Measurements from ENCODE around the gene PSD2. TPM values are rescaled to one million over a fixed set of nuclear protein-coding genes. Genes with fewer than 3 reads are reported as not detected.
A peak's percentile ranks its signal among the peaks of the same experiment; 100 is the strongest.

The PSD2 gene
- polyA plus RNA-seq, 3 donors, result not detected

- TF ChIP-seq CTCF (IDR thresholded peaks at IDR 0.05), result no peak
- Histone ChIP-seq H4K20me1 (ENCODE audit: insufficient read depth, low read length) (no peaks in the 10 kb centered on the region), H3K4me3 (replicated peaks in 1 of 3; ENCODE audit: low read depth in 2 of 3, low read length in 3 of 3) (no peak overlapping the region), H3K27ac (ENCODE audit: low read depth in 1 of 2, low read length in 2 of 2) (no peak overlapping the region), H3K4me2 (replicated peaks; ENCODE audit: extremely low read depth, low read length, poor library complexity, severe bottlenecking) (no peak overlapping the region), H3K4me1 (ENCODE audit: control insufficient read depth in 1 of 2, insufficient read depth in 2 of 2, low read length in 2 of 2) (peaks cover 13 to 17% of the 10 kb centered on the region in 2 donors), H3K9ac (ENCODE audit: insufficient read depth, low read length, poor library complexity, severe bottlenecking) (no peak overlapping the region), H3K36me3 (replicated peaks in 1 of 2; ENCODE audit: control insufficient read depth in 1 of 2, insufficient read depth in 2 of 2, low read length in 2 of 2) (no peaks in the 10 kb centered on the region), H3K27me3 (ENCODE audit: control insufficient read depth in 2 of 2, insufficient read depth in 2 of 2, low read length in 2 of 2) (no peaks in the 10 kb centered on the region), H3K9me3 (replicated peaks in 1 of 2; ENCODE audit: control insufficient read depth in 1 of 2, insufficient read depth in 1 of 2, low read length in 2 of 2) (no peaks in the 10 kb centered on the region), H2AFZ (ENCODE audit: insufficient read depth, low read depth, low read length, poor library complexity, severe bottlenecking) (no peak overlapping the region), H3K79me2 (ENCODE audit: insufficient read depth, low read length) (no peaks in the 10 kb centered on the region)
- WGBS (ENCODE audit: insufficient coverage), result no CpG with 5 or more reads among the region's 1 CpG
- Mint-ChIP-seq H3K4me1 (peaks cover 20% of the 10 kb centered on the region), H3K9me3 (peaks cover 0 to 3% (median 1%) of the 10 kb centered on the region in 7 donors), H3K27ac (peak overlapping the region in 2 of 7 donors; percentile 22 to 82), H3K4me3 (no peak overlapping the region), H3K27me3 (ENCODE audit: low read depth in 3 of 3) (peaks cover 17 to 26% (median 23%) of the 10 kb centered on the region in 3 donors), H3K36me3 (no peaks in the 10 kb centered on the region)
- no peak for DNase-seq
- intact Hi-C loops (cut with micrococcal nuclease), result no loop called here
Measured at GRCh38 chr5:139776861-139777260, 18.7 kb upstream of the PSD2 start.

GRCh38 chr5:139783436-139783965 lies 12.1 kb upstream of the PSD2 start:
- H3K9me3 Mint-ChIP-seq, result peaks cover 0 to 2% (median 0%) of the 10 kb centered on the region in 7 donors
- H3K79me2 ChIP-seq (ENCODE audit: insufficient read depth, low read length), result no peaks in the 10 kb centered on the region
- no peak overlapping the region for H3K4me2 ChIP-seq (replicated peaks; ENCODE audit: extremely low read depth, low read length, poor library complexity, severe bottlenecking)
- no peaks in the 10 kb centered on the region for H3K36me3 Mint-ChIP-seq
- no peak overlapping the region for H3K4me3 ChIP-seq (replicated peaks in 1 of 3; ENCODE audit: low read depth in 2 of 3, low read length in 3 of 3)
- H3K4me1 ChIP-seq (ENCODE audit: control insufficient read depth in 1 of 2, insufficient read depth in 2 of 2, low read length in 2 of 2), result peaks cover 0 to 12% of the 10 kb centered on the region in 2 donors
- peak overlapping the region in 1 of 2 donors; percentile 17 for H3K4me3 Mint-ChIP-seq
- peaks cover 7% of the 10 kb centered on the region for H3K4me1 Mint-ChIP-seq
- H3K27me3 ChIP-seq (ENCODE audit: control insufficient read depth in 2 of 2, insufficient read depth in 2 of 2, low read length in 2 of 2), result peaks cover 0 to 4% of the 10 kb centered on the region in 2 donors
- peak overlapping the region in 1 of 7 donors; percentile 8 for H3K27ac Mint-ChIP-seq
- no peak overlapping the region for H3K9ac ChIP-seq (ENCODE audit: insufficient read depth, low read length, poor library complexity, severe bottlenecking)
- WGBS (ENCODE audit: insufficient coverage), result 80% methylated on average over 5 of the region's 7 CpGs
- TF ChIP-seq CTCF (IDR thresholded peaks at IDR 0.05), result no peak
- no peaks in the 10 kb centered on the region for H4K20me1 ChIP-seq (ENCODE audit: insufficient read depth, low read length)
- no peak overlapping the region for H3K27ac ChIP-seq (ENCODE audit: low read depth in 1 of 2, low read length in 2 of 2)
- H3K9me3 ChIP-seq (replicated peaks in 1 of 2; ENCODE audit: control insufficient read depth in 1 of 2, insufficient read depth in 1 of 2, low read length in 2 of 2), result no peaks in the 10 kb centered on the region
- DNase-seq, result no peak
- H3K27me3 Mint-ChIP-seq (ENCODE audit: low read depth in 3 of 3), result peaks cover 20 to 44% (median 36%) of the 10 kb centered on the region in 3 donors
- intact Hi-C loops (cut with micrococcal nuclease), result loop anchor here in 1 of 2 donors (10.0 kb wide), 1 partner anchor 371 kb away; no protein-coding TSS in a partner anchor
- H3K36me3 ChIP-seq (replicated peaks in 1 of 2; ENCODE audit: control insufficient read depth in 1 of 2, insufficient read depth in 2 of 2, low read length in 2 of 2), result no peaks in the 10 kb centered on the region
- H2AFZ ChIP-seq (ENCODE audit: insufficient read depth, low read depth, low read length, poor library complexity, severe bottlenecking), result no peak overlapping the region
